GM23338 (cell line): Measurements from ENCODE around the gene KCNJ11.

Experiments used
- CREB1 ChIP-seq: fragments of 250-450 bp; sonication (Bioruptor Pico); IDR thresholded peaks from 2 replicates; pipeline ENCODE4 v1.5.0; 2020; ENCODE audit warnings: low read depth, mild to moderate bottlenecking, moderate library complexity
- EZH2 ChIP-seq: fragments of 200-600 bp; sonication (generic); IDR thresholded peaks from one replicate; pipeline ENCODE4 v1.8.0; 2017; ENCODE audit warnings: antibody characterized with exemption, mild to moderate bottlenecking, low read depth; ENCODE audit not compliant: unreplicated experiment
- EZH2phosphoT487 ChIP-seq: fragments of 200-600 bp; sonication (generic); IDR thresholded peaks from one replicate; pipeline ENCODE4 v1.8.1; 2018; ENCODE audit warnings: antibody characterized with exemption; ENCODE audit not compliant: unreplicated experiment
- POLR2AphosphoS5 ChIP-seq: IDR thresholded peaks from 2 replicates; pipeline ENCODE4 v1.6.1; 2016; ENCODE audit warnings: antibody characterized with exemption, low read depth
- ZNF331 ChIP-seq: fragments of 250-450 bp; sonication (Bioruptor Pico); IDR thresholded peaks from 2 replicates; pipeline ENCODE4 v1.5.0; 2020; ENCODE audit warnings: low read depth, mild to moderate bottlenecking, moderate library complexity
- TF ChIP-seq, protein P1 (sequence below), 2 experiments: fragments of 200-600 bp in 1 of 2; sonication (generic) in 1 of 2; conservative IDR thresholded peaks; 2 replicates each; pipeline versions ENCODE4 v1.5.1 to v1.6.1; 2016 to 2017; ENCODE audit warnings: antibody characterized with exemption in 2 of 2, low read depth in 2 of 2, mild to moderate bottlenecking in 2 of 2, moderate library complexity in 1 of 2

DNA sequence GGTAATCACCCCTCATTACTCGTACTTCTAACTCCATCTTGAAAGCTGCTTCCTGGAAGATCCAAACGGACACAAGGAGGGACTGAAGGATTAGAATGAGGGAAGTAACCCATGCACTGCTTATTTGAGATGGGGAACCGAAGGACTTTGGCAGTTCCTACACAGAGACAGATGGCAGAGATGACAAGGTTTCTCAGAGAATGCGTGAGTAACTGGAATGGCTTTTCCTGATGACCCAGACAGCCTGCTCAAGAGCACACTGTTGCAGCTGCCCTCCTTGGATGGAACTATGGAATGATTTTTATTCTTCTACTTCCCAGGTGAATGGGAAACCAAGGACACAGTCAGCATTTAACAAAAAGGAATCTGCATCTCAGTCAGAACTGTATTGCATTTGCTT lies 7.3 kb downstream of the KCNJ11 start:
- TF ChIP-seq, protein P1, sequence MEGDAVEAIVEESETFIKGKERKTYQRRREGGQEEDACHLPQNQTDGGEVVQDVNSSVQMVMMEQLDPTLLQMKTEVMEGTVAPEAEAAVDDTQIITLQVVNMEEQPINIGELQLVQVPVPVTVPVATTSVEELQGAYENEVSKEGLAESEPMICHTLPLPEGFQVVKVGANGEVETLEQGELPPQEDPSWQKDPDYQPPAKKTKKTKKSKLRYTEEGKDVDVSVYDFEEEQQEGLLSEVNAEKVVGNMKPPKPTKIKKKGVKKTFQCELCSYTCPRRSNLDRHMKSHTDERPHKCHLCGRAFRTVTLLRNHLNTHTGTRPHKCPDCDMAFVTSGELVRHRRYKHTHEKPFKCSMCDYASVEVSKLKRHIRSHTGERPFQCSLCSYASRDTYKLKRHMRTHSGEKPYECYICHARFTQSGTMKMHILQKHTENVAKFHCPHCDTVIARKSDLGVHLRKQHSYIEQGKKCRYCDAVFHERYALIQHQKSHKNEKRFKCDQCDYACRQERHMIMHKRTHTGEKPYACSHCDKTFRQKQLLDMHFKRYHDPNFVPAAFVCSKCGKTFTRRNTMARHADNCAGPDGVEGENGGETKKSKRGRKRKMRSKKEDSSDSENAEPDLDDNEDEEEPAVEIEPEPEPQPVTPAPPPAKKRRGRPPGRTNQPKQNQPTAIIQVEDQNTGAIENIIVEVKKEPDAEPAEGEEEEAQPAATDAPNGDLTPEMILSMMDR (conservative IDR thresholded peaks at IDR 0.05; ENCODE audit: low read depth in 2 of 2) = no peak
- no peak for TF ChIP-seq CREB1
- no peak for TF ChIP-seq EZH2
- TF ChIP-seq ZNF331 = no peak
- no peak for TF ChIP-seq EZH2phosphoT487
- no peak for TF ChIP-seq POLR2AphosphoS5
